ENCODE measurements around the gene SLC9A9.

DNA sequence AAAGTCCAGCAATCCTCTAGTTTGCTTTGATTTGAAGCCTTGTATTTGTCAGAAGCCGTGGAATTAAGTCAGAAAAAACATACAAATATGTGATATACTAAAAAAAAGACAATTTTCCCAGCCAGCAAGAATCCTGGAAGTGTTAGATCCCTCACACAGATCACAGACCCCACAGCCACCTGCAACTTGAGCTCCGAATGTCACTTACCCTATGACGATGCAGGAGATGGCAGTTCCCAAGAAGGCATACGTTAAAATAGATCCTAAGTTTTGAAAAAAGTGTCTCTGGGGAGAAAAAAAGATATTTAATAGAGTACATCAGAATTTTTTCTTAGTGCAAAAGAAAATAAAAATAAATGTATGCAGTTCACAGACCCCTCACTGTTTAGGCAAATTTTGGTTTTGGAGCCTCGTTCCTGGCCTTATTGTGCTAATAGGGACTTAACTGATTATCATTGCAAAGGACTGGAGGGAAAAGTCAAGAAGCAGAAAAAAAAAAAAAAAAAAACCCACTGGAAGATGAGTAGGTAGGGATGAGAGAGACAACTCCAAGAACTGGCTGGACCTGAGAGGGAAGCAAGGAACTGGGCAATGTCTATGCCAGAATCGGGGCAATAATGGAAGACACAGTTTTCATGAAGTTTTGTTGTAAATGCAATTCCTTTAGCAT lies 53.3 kb downstream of the SLC9A9 start:
- TF ChIP-seq POLR2A (IDR thresholded peaks at IDR 0.05), result no peak
- TF ChIP-seq, protein P1, sequence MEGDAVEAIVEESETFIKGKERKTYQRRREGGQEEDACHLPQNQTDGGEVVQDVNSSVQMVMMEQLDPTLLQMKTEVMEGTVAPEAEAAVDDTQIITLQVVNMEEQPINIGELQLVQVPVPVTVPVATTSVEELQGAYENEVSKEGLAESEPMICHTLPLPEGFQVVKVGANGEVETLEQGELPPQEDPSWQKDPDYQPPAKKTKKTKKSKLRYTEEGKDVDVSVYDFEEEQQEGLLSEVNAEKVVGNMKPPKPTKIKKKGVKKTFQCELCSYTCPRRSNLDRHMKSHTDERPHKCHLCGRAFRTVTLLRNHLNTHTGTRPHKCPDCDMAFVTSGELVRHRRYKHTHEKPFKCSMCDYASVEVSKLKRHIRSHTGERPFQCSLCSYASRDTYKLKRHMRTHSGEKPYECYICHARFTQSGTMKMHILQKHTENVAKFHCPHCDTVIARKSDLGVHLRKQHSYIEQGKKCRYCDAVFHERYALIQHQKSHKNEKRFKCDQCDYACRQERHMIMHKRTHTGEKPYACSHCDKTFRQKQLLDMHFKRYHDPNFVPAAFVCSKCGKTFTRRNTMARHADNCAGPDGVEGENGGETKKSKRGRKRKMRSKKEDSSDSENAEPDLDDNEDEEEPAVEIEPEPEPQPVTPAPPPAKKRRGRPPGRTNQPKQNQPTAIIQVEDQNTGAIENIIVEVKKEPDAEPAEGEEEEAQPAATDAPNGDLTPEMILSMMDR (IDR thresholded peaks at IDR 0.05), result no peak

All from uterus (tissue), 2 donors.